PFSK-1 (cell line): Measurements from ENCODE around the gene RIMS4.

Experiments used
- FOXP2 ChIP-seq: optimal IDR thresholded peaks from 2 replicates; pipeline ENCODE3; 2011; ENCODE audit warnings: borderline replicate concordance, control low read depth, inconsistent platforms; ENCODE audit not compliant: insufficient read depth; ENCODE audit errors: extremely low read length, extremely low read depth
- POLR2AphosphoS5 ChIP-seq: IDR thresholded peaks from 2 replicates; pipeline ENCODE4 v1.6.1; 2012; ENCODE audit warnings: low read depth, mild to moderate bottlenecking, control low read depth, low read length, moderate library complexity
- SIN3A ChIP-seq: IDR thresholded peaks from 2 replicates; pipeline ENCODE4 v1.6.1; 2012; ENCODE audit warnings: mild to moderate bottlenecking, low read length, moderate library complexity, borderline replicate concordance; ENCODE audit not compliant: insufficient read depth
- TAF1 ChIP-seq: IDR thresholded peaks from 2 replicates; pipeline ENCODE4 v1.6.1; 2012; ENCODE audit warnings: low read length, control low read depth, borderline replicate concordance; ENCODE audit not compliant: insufficient read depth
- TF ChIP-seq, protein P1 (sequence below), 2 experiments: IDR thresholded peaks; 2 replicates each; pipeline versions ENCODE4 v1.6.1 to v1.8.0; 2011 to 2012; ENCODE audit warnings: low read depth in 2 of 2, low read length in 2 of 2, control low read depth in 1 of 2, inconsistent platforms in 1 of 2, mild to moderate bottlenecking in 1 of 2, moderate library complexity in 1 of 2; ENCODE audit not compliant: insufficient read depth in 1 of 2

RIMS4 gene

DNA sequence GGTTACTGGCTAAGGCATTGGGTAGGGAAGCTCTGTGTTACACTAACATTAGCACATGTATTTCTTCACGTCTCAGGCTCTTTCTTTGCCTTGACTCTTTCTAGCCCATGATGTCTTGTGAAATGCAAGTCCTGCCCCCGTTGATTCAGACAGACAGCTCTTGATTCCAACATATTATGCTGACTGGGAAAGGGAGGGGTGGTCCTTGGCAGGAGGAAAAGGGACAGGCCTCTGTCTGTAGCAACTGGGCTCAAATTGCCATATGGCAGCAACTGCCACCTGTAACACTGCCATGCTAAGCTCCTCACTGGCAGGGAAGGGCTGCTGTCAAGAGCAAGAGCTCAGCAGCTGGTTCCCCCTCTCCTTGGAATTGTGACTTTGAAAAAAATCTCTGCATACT, 70.4 kb downstream of the RIMS4 start:
- TF ChIP-seq TAF1 (no peak), FOXP2 (no peak)

DNA sequence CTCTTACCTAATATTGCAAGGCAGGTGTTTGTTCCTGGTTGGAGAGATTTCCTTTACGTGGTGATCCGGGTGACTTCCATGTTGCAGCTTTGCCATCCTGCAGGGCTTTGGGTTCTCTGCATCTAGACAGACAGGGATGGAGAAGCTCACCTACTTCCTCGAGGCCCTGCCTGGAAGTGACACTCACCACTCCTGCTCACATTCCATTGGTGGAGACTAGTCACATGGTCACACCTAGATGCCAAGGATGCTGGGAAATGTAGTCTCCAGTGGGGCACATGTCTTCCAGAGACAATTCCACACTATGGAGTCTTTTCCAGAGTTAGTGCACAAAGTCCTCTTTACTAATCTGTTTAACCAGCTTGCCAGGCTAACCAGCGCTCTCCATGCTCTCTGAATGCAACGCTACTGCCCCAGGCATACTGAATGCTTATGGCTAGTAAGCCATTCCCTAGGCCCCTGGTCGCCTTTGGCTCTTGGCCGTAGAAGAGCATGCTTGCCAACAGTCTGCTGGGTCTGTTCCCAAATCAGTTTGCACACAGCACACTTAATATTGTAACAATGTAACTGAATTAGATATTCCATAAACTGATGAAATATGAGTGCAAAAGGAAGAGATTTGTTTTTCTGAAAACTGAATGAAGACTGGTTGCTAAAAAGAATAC, 71.4 kb downstream of the RIMS4 start:
- no peak for TF ChIP-seq FOXP2
- TF ChIP-seq, protein P1, sequence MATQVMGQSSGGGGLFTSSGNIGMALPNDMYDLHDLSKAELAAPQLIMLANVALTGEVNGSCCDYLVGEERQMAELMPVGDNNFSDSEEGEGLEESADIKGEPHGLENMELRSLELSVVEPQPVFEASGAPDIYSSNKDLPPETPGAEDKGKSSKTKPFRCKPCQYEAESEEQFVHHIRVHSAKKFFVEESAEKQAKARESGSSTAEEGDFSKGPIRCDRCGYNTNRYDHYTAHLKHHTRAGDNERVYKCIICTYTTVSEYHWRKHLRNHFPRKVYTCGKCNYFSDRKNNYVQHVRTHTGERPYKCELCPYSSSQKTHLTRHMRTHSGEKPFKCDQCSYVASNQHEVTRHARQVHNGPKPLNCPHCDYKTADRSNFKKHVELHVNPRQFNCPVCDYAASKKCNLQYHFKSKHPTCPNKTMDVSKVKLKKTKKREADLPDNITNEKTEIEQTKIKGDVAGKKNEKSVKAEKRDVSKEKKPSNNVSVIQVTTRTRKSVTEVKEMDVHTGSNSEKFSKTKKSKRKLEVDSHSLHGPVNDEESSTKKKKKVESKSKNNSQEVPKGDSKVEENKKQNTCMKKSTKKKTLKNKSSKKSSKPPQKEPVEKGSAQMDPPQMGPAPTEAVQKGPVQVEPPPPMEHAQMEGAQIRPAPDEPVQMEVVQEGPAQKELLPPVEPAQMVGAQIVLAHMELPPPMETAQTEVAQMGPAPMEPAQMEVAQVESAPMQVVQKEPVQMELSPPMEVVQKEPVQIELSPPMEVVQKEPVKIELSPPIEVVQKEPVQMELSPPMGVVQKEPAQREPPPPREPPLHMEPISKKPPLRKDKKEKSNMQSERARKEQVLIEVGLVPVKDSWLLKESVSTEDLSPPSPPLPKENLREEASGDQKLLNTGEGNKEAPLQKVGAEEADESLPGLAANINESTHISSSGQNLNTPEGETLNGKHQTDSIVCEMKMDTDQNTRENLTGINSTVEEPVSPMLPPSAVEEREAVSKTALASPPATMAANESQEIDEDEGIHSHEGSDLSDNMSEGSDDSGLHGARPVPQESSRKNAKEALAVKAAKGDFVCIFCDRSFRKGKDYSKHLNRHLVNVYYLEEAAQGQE (IDR thresholded peaks at IDR 0.05; ENCODE audit: insufficient read depth in 1 of 2, low read depth in 2 of 2, low read length in 2 of 2), result no peak
- TF ChIP-seq POLR2AphosphoS5, result no peak
- no peak for TF ChIP-seq TAF1
- TF ChIP-seq SIN3A, result no peak

DNA sequence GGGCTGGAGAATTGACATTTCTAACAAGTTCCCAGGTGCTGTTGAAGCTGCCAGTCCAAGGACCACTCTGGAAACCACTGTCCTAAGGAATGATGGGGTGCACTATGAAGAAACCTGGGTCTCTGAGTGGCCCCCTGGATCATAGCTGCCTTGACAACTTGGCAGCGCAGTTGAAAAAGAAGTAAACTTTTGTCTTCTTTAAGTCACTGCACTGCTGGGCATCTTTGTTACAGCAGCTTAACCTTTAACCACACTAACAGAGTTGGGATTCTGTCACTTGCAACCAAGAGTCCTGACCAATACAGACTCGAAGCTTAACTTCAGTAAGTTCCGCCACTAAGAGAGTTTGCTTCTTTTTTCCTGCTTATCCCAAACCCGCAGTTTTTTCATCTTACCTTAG, 73.2 kb downstream of the RIMS4 start:
- no peak for TF ChIP-seq FOXP2
- TF ChIP-seq, protein P1 (IDR thresholded peaks at IDR 0.05; ENCODE audit: insufficient read depth in 1 of 2, low read depth in 2 of 2, low read length in 2 of 2), result no peak
- no peak for TF ChIP-seq TAF1
- no peak for TF ChIP-seq SIN3A
- no peak for TF ChIP-seq POLR2AphosphoS5

DNA sequence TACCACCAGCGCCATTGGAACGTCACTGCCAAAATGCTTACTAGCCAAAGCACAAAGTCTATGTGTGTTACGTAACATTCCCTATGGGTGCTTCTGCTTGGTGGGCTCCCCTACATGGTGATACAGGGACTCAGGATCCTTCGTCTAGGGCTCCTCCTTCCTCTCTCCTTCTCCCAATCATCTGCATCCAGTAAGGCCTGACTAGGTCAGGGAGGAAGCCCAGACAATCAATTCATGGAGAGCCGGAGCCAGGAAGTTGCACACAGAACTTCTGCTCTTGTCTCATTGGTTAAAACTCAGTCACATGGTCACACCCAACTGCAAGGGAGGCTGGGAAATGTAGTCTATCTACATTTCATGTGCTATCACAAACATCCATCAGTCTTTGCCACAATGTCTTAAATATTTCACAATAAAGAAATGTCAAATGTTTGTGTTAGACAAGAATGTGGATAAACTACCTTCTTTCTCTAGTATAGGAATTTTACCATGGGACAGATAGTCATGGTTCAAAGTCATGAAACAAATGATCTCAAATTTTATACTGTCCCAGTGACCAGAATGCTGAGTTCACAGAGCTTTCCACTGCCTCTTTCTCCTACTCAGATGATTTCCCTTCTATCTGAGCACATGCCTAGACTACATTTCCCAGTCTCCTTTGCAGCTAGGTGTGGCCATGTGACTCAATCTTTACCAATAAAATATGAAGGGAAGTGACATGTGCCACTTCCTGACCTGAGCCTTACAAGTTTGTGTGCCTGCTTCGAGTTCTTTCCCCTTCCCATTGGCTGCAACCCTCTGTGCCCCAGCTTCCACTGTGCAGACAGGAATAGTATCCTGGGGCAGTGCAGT, 74.0 kb downstream of the RIMS4 start:
- TF ChIP-seq, protein P1 (IDR thresholded peaks at IDR 0.05; ENCODE audit: insufficient read depth in 1 of 2, low read depth in 2 of 2, low read length in 2 of 2), result no peak
- TF ChIP-seq POLR2AphosphoS5 (no peak; the same call in 1 of the 2 replicates), FOXP2 (no peak), SIN3A (no peak), TAF1 (no peak)

DNA sequence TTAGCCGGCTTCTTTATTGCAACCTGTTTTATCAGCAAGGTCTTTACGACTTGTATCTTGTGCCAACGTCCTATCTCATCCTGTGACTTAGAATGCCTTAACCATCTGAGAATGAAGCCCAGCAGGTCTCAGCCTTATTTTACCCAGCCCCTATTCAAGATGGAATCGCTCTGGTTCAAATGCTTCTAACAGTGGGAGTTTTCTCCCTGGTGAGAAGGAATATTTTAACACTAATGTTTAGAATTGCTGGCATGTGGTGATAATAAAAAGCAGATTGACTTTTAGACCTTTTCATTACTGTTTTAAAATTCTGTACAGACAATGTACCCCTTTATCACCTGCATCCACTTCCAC, 74.6 kb downstream of the RIMS4 start:
- TF ChIP-seq SIN3A (no peak), FOXP2 (no peak), TAF1 (no peak), POLR2AphosphoS5 (no peak)
- TF ChIP-seq, protein P1 (IDR thresholded peaks at IDR 0.05; ENCODE audit: insufficient read depth in 1 of 2, low read depth in 2 of 2, low read length in 2 of 2), result no peak
